Measurements from ENCODE around the gene ESPN.
"Not testable (repeated sequence)": the region's sequence is repeated elsewhere in the genome, so short reads cannot be mapped to it uniquely, and the experiment has no call there.

ESPN gene

GRCh38 chr1:6485168-6486101 lies 60.9 kb downstream of the ESPN start:
- no peak for DNase-seq

- DNase-seq: peak; percentile 86
Observed at GRCh38 chr1:6486433-6487011, 61.9 kb downstream of the ESPN start.

- no peak for DNase-seq
Observed at GRCh38 chr1:6487804-6488484, 63.4 kb downstream of the ESPN start.

GRCh38 chr1:6488602-6489382 lies 64.2 kb downstream of the ESPN start:
- DNase-seq: no peak

- DNase-seq: no peak
Observed at GRCh38 chr1:6489383-6489765, 64.8 kb downstream of the ESPN start.

GRCh38 chr1:6489799-6490180 lies 65.2 kb downstream of the ESPN start:
- DNase-seq: peak; percentile 72

- DNase-seq: peak; percentile 77
Observed at GRCh38 chr1:6490181-6491080, 65.9 kb downstream of the ESPN start.

- DNase-seq: no peak
Observed at GRCh38 chr1:6491081-6491449, 66.5 kb downstream of the ESPN start.

GRCh38 chr1:6491480-6491962 lies 66.9 kb downstream of the ESPN start, which contains the start of gene PLEKHG5:
PLEKHG5 (minus strand) TSS chr1:6491667; CDS start chr1:6477571, 14,096 bp downstream.
- peak; percentile 88 for DNase-seq

GRCh38 chr1:6491966-6492365 lies 67.4 kb downstream of the ESPN start:
- no peak for DNase-seq

- DNase-seq: not testable (repeated sequence)
Observed at GRCh38 chr1:6493834-6494223, 69.3 kb downstream of the ESPN start.

GRCh38 chr1:6494627-6495026 lies 70.1 kb downstream of the ESPN start:
- no peak for DNase-seq

GRCh38 chr1:6495041-6495441 lies 70.5 kb downstream of the ESPN start:
- no peak for DNase-seq

- no peak for DNase-seq
Observed at GRCh38 chr1:6495540-6496364, 71.2 kb downstream of the ESPN start.

- no peak for DNase-seq
Observed at GRCh38 chr1:6496365-6496721, 71.8 kb downstream of the ESPN start.

GRCh38 chr1:6496890-6497214 lies 72.3 kb downstream of the ESPN start:
- DNase-seq: no peak

- peak; percentile 61 for DNase-seq
Observed at GRCh38 chr1:6497215-6497866, 72.8 kb downstream of the ESPN start.

GRCh38 chr1:6497867-6498575 lies 73.4 kb downstream of the ESPN start:
- DNase-seq: no peak

GRCh38 chr1:6498576-6499111 lies 74.1 kb downstream of the ESPN start:
- DNase-seq: no peak

GRCh38 chr1:6499296-6499695 lies 74.7 kb downstream of the ESPN start:
- DNase-seq: no peak
